Measurements from ENCODE around the gene CCDC18. TPM values are rescaled to one million over a fixed set of nuclear protein-coding genes. Genes with fewer than 3 reads are reported as not detected.
"Not testable (repeated sequence)": the region's sequence is repeated elsewhere in the genome, so short reads cannot be mapped to it uniquely, and the experiment has no call there.

The CCDC18 gene
- total RNA-seq, 2 donors from 2014 or later, result 27.0 to 30.1 TPM

DNA sequence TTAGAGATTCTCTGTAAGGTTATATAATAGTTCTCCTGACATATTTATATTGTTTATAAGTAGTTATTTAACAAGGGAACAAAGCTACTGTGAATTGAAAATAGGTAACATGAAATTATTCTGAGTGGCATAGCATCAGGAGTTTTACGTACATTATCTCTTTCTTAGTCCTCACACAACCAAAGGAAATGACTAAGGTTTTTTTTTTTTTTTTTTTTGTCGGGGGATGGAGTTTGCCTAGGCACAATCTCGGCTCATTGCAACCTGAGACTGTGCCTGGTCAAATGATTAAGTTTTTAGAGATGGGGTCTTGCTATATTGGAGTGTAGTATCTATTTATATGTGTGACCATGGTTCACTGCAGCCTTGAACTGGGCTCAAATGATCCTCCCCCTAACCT is 25.2 kb upstream of the CCDC18 start:
- Mint-ChIP-seq H3K36me3 (ENCODE audit: insufficient read depth in 2 of 2) (peaks cover 6 to 13% of the 10 kb centered on the region in 2 donors), H3K9me3 (no peaks in the 10 kb centered on the region), H3K4me3 (peak overlapping the region in 1 of 2 donors; percentile 29)

DNA sequence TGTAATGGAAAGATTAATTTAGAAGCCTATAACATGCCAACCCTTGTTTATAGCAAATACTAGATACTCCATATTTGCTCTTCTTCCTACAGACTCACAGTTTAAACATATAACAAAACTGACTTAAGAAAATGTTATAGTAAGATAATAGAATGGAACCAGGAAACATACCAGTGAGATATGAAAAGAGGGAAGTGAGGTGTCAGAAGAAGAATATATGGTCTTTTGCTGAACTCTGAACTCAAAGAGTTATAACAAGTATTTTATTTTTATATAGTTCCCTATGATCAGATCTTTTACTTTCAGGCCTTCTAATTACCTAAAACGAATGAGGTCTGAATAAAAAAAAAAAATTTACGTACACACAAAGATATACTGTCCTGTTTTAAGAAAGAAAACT is 21.2 kb upstream of the CCDC18 start:
- Mint-ChIP-seq H3K4me1 (ENCODE audit: low read depth) (peaks cover 5% of the 10 kb centered on the region), H3K27ac (peak overlapping the region; percentile 43), H3K36me3 (ENCODE audit: insufficient read depth in 2 of 2) (peaks cover 1 to 11% of the 10 kb centered on the region in 2 donors), H3K27me3 (ENCODE audit: low read depth) (no peaks in the 10 kb centered on the region), H3K9me3 (no peaks in the 10 kb centered on the region), H3K4me3 (no peak overlapping the region)
- DNase-seq (no peak), ATAC-seq (replicated peaks in 1 of 2) (no peak)

More for the DNA sequence above, 25.2 kb upstream of the CCDC18 start:
- peaks cover 17% of the 10 kb centered on the region for H3K4me1 Mint-ChIP-seq (ENCODE audit: low read depth)
- H3K27me3 Mint-ChIP-seq (ENCODE audit: low read depth), result no peaks in the 10 kb centered on the region
- DNase-seq (no peak), ATAC-seq (replicated peaks in 1 of 2) (peak; percentile 76 to 87)
- H3K27ac Mint-ChIP-seq, result peak overlapping the region; percentile 28

DNA sequence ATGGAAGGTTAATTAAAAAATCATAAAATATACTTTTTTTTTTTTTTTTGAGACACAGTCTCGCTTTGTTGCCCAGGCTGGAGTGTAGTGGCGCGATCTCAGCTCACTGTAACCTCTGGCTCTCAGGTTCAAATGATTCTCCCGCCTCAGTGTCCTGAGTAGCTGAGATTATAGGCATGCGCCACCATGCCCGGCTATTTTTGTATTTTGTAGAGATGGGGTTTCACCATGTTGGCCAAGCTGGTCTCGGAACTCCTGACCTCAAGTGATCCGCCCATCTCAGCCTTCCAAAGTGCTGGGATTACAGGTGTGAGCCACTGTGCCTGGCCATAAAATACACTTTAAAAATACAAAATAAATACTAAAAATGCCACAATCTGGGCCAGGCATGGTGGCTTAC is 17.2 kb upstream of the CCDC18 start:
- not testable (repeated sequence) for DNase-seq; H3K4me1 Mint-ChIP-seq (ENCODE audit: low read depth); H3K9me3 Mint-ChIP-seq; H3K27me3 Mint-ChIP-seq (ENCODE audit: low read depth); H3K4me3 Mint-ChIP-seq; H3K27ac Mint-ChIP-seq; ATAC-seq (replicated peaks in 1 of 2)
- H3K36me3 Mint-ChIP-seq (ENCODE audit: insufficient read depth in 2 of 2), result peaks cover 5 to 20% of the 10 kb centered on the region in 2 donors

DNA sequence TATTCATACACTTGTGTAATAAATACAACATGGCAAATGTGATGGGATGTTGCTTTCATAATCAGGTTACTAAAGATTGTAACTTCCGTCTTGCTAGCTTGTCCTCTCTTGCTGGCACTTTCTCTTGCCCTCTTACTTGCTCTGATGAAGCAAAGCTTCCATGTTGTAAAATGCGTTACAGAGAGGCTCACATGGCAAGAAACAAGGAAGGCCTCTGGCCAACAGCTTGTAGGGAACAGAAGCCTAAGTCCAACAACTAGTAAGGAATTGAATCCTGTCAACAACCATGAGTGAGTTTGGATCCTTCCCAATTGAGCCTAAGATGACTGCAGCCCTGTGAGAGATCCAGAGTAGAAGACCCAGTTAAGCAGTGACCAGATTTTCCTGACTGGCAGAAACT is 15.7 kb upstream of the CCDC18 start:
- H3K9me3 Mint-ChIP-seq, result peaks cover 4 to 6% of the 10 kb centered on the region in 2 donors
- no peak overlapping the region for H3K4me3 Mint-ChIP-seq
- H3K27me3 Mint-ChIP-seq (ENCODE audit: low read depth), result no peaks in the 10 kb centered on the region
- no peak for DNase-seq
- no peak for ATAC-seq (replicated peaks in 1 of 2)
- peaks cover 14% of the 10 kb centered on the region for H3K4me1 Mint-ChIP-seq (ENCODE audit: low read depth)
- H3K27ac Mint-ChIP-seq, result peak overlapping the region; percentile 85
- peaks cover 9 to 25% of the 10 kb centered on the region in 2 donors for H3K36me3 Mint-ChIP-seq (ENCODE audit: insufficient read depth in 2 of 2)

DNA sequence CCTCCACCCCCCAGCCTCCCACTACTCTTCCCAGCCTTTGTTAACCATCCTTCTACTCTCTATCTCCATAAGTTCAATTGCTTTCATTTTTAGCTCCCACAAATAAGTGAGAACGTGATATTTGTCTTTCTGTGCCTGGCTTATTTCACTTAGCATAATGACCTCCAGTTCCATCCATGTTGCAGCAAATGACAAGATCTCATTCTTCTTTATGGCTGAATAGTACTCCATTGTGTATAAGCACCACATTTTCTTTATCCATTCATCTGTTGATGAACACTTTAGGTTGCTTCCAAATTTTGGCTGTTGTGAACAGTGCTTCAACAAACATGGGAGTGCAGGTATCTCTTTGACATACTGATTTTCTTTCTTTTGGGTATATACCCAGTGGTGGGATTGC is 14.6 kb upstream of the CCDC18 start:
- not testable (repeated sequence) for DNase-seq; H3K27ac Mint-ChIP-seq; H3K4me3 Mint-ChIP-seq; H3K9me3 Mint-ChIP-seq; ATAC-seq (replicated peaks in 1 of 2); H3K27me3 Mint-ChIP-seq (ENCODE audit: low read depth)
- Mint-ChIP-seq H3K36me3 (ENCODE audit: insufficient read depth in 2 of 2) (peaks cover 10 to 25% of the 10 kb centered on the region in 2 donors), H3K4me1 (ENCODE audit: low read depth) (peaks cover 18% of the 10 kb centered on the region)

DNA sequence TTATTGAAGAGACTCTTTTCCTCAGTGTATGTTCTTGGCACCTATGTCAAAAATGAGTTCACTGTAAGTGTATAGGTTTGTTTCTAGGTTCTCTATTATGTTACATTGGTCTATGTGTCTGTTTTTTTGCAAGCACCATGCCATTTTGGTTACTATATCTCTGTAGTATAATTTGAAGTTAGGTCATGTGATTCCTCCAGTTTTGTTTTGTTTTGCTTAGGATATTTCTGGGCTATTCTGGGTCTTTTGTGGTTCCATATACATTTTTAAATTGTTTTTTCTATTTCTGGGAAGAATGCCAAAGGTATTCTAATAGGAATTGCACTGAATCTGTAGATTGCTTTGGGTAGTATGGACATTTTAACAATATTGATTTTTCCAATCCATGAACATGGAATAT is 13.5 kb upstream of the CCDC18 start:
- ATAC-seq (replicated peaks in 1 of 2), result no peak
- no peak overlapping the region for H3K27ac Mint-ChIP-seq
- no peak overlapping the region for H3K4me3 Mint-ChIP-seq
- no peak for DNase-seq
- peaks cover 29% of the 10 kb centered on the region for H3K4me1 Mint-ChIP-seq (ENCODE audit: low read depth)
- no peaks in the 10 kb centered on the region for H3K27me3 Mint-ChIP-seq (ENCODE audit: low read depth)
- H3K9me3 Mint-ChIP-seq, result peaks cover 4 to 6% of the 10 kb centered on the region in 2 donors
- peaks cover 12 to 28% of the 10 kb centered on the region in 2 donors for H3K36me3 Mint-ChIP-seq (ENCODE audit: insufficient read depth in 2 of 2)

DNA sequence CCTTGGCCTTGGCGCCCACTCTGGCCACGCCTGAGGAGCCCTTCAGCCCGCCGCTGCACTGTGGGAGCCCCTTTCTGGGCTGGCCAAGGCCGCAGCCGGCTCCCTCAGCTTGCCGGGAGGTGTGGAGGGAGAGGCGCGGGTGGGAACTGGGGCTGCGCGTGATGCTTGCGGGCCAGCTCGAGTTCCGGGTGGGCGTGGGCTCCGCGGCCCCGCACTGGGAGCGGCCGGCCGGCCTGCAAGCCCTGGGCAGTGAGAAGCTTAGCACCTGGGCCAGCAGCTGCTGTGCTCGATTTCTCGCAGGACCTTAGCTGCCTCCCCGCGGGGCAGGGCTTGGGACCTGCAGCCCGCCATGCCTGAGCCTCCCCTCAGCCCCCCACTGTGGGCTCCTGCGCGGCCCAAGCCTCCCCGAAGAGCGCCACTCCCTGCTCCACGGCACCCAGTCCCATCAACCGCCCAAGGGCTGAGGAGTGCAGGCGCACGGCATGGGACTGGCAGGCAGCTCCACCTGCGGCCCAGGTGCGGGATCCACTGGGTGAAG is 10.3 kb upstream of the CCDC18 start:
- not testable (repeated sequence) for DNase-seq; H3K27ac Mint-ChIP-seq; H3K9me3 Mint-ChIP-seq; H3K27me3 Mint-ChIP-seq (ENCODE audit: low read depth); ATAC-seq (replicated peaks in 1 of 2)
- Mint-ChIP-seq H3K4me3 (peak overlapping the region in 1 of 2 donors; percentile 91), H3K4me1 (ENCODE audit: low read depth) (peaks cover 52% of the 10 kb centered on the region), H3K36me3 (ENCODE audit: insufficient read depth in 2 of 2) (peaks cover 14 to 35% of the 10 kb centered on the region in 2 donors)

DNA sequence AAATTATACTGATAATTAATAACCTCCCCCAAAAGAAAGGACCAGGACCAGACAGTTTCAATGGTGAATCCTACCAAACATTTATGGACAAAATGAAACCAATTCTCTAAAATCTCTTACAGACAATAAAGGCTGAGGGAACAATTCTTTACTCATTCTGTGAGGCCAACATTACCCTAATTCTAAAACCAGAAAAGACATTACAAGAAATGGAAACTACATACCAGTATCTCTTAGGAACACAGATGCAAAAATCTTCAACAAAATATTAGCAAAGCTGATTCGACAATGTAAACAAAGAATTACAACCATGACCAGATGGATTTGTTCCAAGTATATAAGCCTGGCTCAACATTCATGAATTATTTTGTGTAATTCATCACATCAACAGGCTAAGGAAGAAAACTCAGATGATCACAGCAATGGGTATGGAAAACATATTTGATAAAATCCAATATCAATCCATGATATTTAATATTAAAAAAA is 8.9 kb upstream of the CCDC18 start:
- peaks cover 1 to 2% of the 10 kb centered on the region in 2 donors for H3K9me3 Mint-ChIP-seq
- peaks cover 15 to 32% of the 10 kb centered on the region in 2 donors for H3K36me3 Mint-ChIP-seq (ENCODE audit: insufficient read depth in 2 of 2)
- no peaks in the 10 kb centered on the region for H3K27me3 Mint-ChIP-seq (ENCODE audit: low read depth)
- no peak for DNase-seq
- H3K4me3 Mint-ChIP-seq, result peak overlapping the region; percentile 91 to 93
- H3K4me1 Mint-ChIP-seq (ENCODE audit: low read depth), result peaks cover 61% of the 10 kb centered on the region
- ATAC-seq (replicated peaks in 1 of 2), result peak; percentile 37 to 53
- H3K27ac Mint-ChIP-seq, result peak overlapping the region; percentile 66

DNA sequence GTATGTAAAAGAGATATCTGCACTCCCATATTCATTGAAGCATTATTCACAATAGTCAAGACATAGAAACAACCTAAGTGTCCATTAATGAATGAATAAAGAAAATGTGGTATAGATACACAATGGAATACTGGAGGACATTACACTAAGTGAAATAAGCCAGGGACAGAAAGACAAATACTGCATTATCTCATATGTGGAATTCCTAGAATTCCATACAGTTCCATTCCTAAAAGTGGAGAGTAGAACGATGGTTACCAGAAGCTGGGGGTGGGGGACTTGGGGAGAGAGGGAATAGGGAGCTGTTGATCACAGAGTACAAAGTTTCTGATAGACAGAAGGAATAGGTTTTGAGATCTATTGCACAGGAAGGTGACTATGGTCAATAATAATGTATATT is 7.7 kb upstream of the CCDC18 start:
- DNase-seq (no peak), ATAC-seq (replicated peaks in 1 of 2) (no peak)
- Mint-ChIP-seq H3K4me1 (ENCODE audit: low read depth) (peaks cover 72% of the 10 kb centered on the region), H3K4me3 (peak overlapping the region in 1 of 2 donors; percentile 93), H3K27me3 (ENCODE audit: low read depth) (no peaks in the 10 kb centered on the region), H3K36me3 (ENCODE audit: insufficient read depth in 2 of 2) (peaks cover 14 to 29% of the 10 kb centered on the region in 2 donors), H3K27ac (peak overlapping the region; percentile 3), H3K9me3 (no peaks in the 10 kb centered on the region)

DNA sequence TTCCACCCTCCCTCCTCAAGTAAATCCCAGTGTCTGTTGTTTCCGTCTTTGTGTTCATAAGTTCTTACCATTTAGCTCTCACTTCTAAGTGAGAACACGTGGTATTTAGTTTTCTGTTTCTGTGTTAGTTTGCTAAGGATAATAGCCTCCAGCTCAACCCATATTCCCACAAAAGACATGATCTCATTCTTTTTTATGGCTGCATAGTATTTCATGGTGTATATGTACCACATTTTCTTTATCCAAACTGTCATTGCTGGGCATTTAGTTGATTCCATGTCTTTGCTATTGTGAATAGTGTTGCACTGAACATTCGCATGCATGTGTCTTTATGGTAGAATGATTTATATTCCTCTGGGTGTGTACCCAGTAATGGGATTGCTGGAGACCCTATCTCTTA is 5.9 kb upstream of the CCDC18 start:
- not testable (repeated sequence) for H3K27me3 Mint-ChIP-seq (ENCODE audit: low read depth); H3K27ac Mint-ChIP-seq; H3K9me3 Mint-ChIP-seq; ATAC-seq (replicated peaks in 1 of 2); H3K4me3 Mint-ChIP-seq; DNase-seq
- peaks cover 14 to 17% of the 10 kb centered on the region in 2 donors for H3K36me3 Mint-ChIP-seq (ENCODE audit: insufficient read depth in 2 of 2)
- H3K4me1 Mint-ChIP-seq (ENCODE audit: low read depth), result peaks cover 76% of the 10 kb centered on the region

DNA sequence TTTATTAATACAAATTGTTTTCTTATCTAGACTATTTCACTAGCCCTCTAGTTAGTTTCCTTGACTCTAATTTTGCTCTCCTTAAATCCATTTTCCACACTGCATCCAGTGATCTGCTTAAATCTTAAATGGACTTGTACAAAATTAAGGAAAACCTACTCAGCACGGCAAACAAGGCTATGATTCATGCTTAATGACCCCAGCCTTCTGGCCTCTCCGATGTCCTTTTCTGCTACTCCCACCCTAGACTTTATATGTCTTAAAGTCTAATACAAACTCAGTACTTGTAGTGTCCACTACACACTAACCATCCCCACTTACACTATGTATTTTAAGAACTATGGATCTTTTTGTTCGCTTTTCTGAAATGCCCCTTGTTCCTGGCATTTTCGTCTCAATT is 2.5 kb upstream of the CCDC18 start:
- Mint-ChIP-seq H3K27ac (peak overlapping the region; percentile 85), H3K4me1 (ENCODE audit: low read depth) (peaks cover 70% of the 10 kb centered on the region), H3K4me3 (peak overlapping the region; percentile 85 to 99), H3K9me3 (no peaks in the 10 kb centered on the region), H3K27me3 (ENCODE audit: low read depth) (no peaks in the 10 kb centered on the region), H3K36me3 (ENCODE audit: insufficient read depth in 2 of 2) (peaks cover 14 to 16% of the 10 kb centered on the region in 2 donors)
- DNase-seq, result no peak
- no peak for ATAC-seq (replicated peaks in 1 of 2)

DNA sequence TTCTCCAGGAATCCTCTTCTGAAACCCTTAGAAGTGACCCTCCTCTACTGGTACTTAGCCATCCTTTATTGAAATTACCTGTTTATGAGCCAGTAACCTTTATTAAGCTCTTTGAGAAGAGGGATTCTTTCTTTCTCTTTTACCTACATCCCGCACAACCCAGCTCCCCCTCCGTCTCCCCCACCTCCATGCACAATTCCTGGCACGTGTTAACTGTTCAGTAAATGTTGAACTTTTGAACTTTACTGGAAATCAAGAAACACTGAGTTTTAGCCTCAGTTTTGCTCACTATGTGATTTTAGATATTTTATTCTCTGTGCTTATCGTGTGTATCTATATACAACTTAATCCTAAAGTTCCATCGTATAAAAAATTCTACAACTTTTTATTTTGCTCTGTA is 2.1 kb upstream of the CCDC18 start:
- H3K9me3 Mint-ChIP-seq, result no peaks in the 10 kb centered on the region
- DNase-seq (no peak), ATAC-seq (replicated peaks in 1 of 2) (no peak)
- H3K4me3 Mint-ChIP-seq, result peak overlapping the region; percentile 85 to 99
- peaks cover 70% of the 10 kb centered on the region for H3K4me1 Mint-ChIP-seq (ENCODE audit: low read depth)
- no peaks in the 10 kb centered on the region for H3K27me3 Mint-ChIP-seq (ENCODE audit: low read depth)
- H3K27ac Mint-ChIP-seq, result peak overlapping the region; percentile 85
- peaks cover 14 to 15% of the 10 kb centered on the region in 2 donors for H3K36me3 Mint-ChIP-seq (ENCODE audit: insufficient read depth in 2 of 2)

DNA sequence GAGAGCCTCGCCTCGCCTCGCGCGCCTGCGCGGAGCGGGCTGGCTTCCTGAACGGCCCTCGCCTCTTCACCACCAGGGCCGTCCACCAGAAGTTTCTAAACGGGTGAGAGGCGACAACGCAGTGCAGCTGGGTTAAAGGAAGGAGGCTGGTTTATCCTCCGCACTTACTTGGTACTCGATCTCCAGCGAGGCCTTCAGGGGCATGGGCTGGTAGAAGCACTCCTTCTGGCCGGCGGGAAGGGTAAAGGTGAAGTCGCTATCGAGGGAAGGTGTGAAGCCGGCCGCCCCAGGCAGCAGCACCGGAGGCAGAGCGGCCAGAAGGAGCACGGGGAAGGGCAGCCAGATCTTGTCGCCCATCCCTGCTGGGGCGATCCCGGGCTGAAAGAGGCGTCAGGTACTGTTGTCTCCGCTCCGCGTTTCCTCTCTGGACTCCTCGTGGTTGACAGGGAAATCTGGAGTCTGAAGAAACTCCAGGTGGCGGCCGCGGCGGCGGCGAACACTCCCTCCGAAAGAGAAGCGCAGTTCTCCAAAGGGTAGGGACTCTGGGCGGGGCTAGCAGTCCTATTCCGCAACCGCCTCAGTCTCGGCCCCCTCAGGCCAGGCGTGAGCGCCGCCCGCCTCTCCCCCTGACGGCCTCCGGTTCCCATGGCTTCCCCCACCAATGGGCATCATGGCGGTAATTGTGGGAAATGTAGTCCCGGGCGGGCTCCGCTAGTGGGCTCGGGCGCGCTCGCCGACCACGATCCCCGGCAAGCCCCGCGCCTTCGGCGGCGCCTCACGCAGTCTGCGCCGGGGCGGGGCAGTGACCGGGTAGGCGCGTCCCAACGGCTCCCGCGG is 420 bp upstream of the CCDC18 start, which contains the start of gene TMED5:
TSS of gene TMED5 (minus strand) at position 528 of the 837 bp plus-strand sequence. CDS start at position 357, 171 bp downstream.
- Mint-ChIP-seq H3K9me3 (no peaks in the 10 kb centered on the region), H3K27me3 (ENCODE audit: low read depth) (no peaks in the 10 kb centered on the region), H3K4me3 (peak within 1 kb of the TSS; percentile 85 to 99), H3K36me3 (ENCODE audit: insufficient read depth in 2 of 2) (peaks cover 12% of the 10 kb centered on the region in 2 donors), H3K27ac (peak within 1 kb of the TSS; percentile 95), H3K4me1 (ENCODE audit: low read depth) (peaks cover 67% of the 10 kb centered on the region)
- ATAC-seq (replicated peaks in 1 of 2) (peak; percentile 84 to 86), DNase-seq (peak; percentile 97)
